HCT116 (cell line): ENCODE data around the gene CACNA2D3. TPM values are rescaled to one million over a fixed set of nuclear protein-coding genes. Genes with fewer than 3 reads are reported as not detected.

Source experiments
- ATAC-seq: fragments of 200-7000 bp; cut with Tn5 transposase; 2 replicates; pipeline ENCODE4 v1.9.1; 2020; ENCODE audit warnings: mild to moderate bottlenecking, moderate library complexity
- BruUV-seq: library from RNA; stranded (reverse); fragments of 400-500 nt; replicated peaks from 2 replicates; lab custom pipeline; 2021; lab: Mats Ljungman, UMichigan
- CTCF ChIA-PET: fragments of 300-600 bp; sonication (Branson Sonifier 250); formaldehyde crosslinking; loops from one replicate; lab custom pipeline; 2021; ENCODE audit warnings: antibody characterized with exemption; lab: Charles Lee
- POLR2A ChIA-PET: fragments of 300-600, 350-600 bp; sonication (Branson Sonifier 250); formaldehyde crosslinking; loops from one replicate; lab custom pipeline; 2021; ENCODE audit warnings: antibody characterized with exemption; lab: Charles Lee
- RAD21 ChIA-PET, 2 experiments: fragments of 300-600 bp; sonication (Branson Sonifier 250); formaldehyde crosslinking; loops; one replicate each; lab custom pipeline; 2023; ENCODE audit warnings: low total read pairs in 2 of 2; ENCODE audit not compliant: uncharacterized antibody in 2 of 2, unreplicated experiment in 2 of 2, low non-redundant PET in 1 of 2; lab: Charles Lee
- DNase-seq: peaks from one replicate; pipeline ENCODE4 v3.0.0-alpha.2; 2010; ENCODE audit warnings: low read depth, low spot score
- H2AFZ ChIP-seq: fragments of 200-600 bp; shearing (Covaris generic), sonication (generic); 2 replicates; pipeline ENCODE4 v1.6.1; 2017; ENCODE audit warnings: low read depth, mixed run types, mixed read lengths, antibody characterized with exemption, low read length; ENCODE audit not compliant: poor library complexity, severe bottlenecking
- H3K27ac ChIP-seq: 2 replicates; pipeline ENCODE4 v1.5.1; 2012; ENCODE audit warnings: low read depth, low read length
- H3K27me3 ChIP-seq: fragments of 200-600 bp; sonication (generic); 2 replicates; pipeline ENCODE4 v1.6.1; 2016; ENCODE audit warnings: mixed run types, low read length, mixed read lengths; ENCODE audit not compliant: insufficient read depth
- H3K36me3 ChIP-seq, 2 experiments: fragments of 200-500 bp in 1 of 2; fragments of 200-600 bp in 1 of 2; sonication (Bioruptor generic) in 1 of 2; sonication (generic) in 1 of 2; 2 replicates each; pipeline versions ENCODE4 v1.5.1 to v1.6.1; 2014 to 2016; ENCODE audit warnings: low read length in 2 of 2, inconsistent platforms in 1 of 2, mixed read lengths in 1 of 2, mixed run types in 1 of 2; ENCODE audit not compliant: insufficient read depth in 2 of 2, control insufficient read depth in 1 of 2
- H3K4me1 ChIP-seq, 2 experiments: fragments of 200-600 bp in 1 of 2; sonication (generic) in 1 of 2; 2 replicates each; pipeline versions ENCODE4 v1.5.1 to v1.6.1; 2012 to 2017; ENCODE audit warnings: low read length in 2 of 2, inconsistent platforms in 1 of 2, mild to moderate bottlenecking in 1 of 2, mixed read lengths in 1 of 2, mixed run types in 1 of 2, moderate library complexity in 1 of 2; ENCODE audit not compliant: insufficient read depth in 2 of 2, control insufficient read depth in 1 of 2
- H3K4me2 ChIP-seq: fragments of 200-600 bp; sonication (generic); 2 replicates; pipeline ENCODE4 v1.6.1; 2017; ENCODE audit warnings: mixed run types, low read length, mixed read lengths
- H3K4me3 ChIP-seq, 2 experiments: fragments of 200-600 bp in 1 of 2; sonication (generic) in 1 of 2; replicated peaks in 1 of 2; 2 replicates each; pipeline ENCODE4 v1.5.1; 2011 to 2016; ENCODE audit warnings: low read length in 2 of 2, control low read depth in 1 of 2, low read depth in 1 of 2, mild to moderate bottlenecking in 1 of 2, mixed read lengths in 1 of 2, mixed run types in 1 of 2
- H3K79me2 ChIP-seq: fragments of 200-600 bp; sonication (generic); 2 replicates; pipeline ENCODE4 v1.6.1; 2017; ENCODE audit warnings: mild to moderate bottlenecking, mixed run types, low read length, moderate library complexity, mixed read lengths; ENCODE audit not compliant: insufficient read depth
- H3K9ac ChIP-seq: fragments of 200-600 bp; sonication (generic); 2 replicates; pipeline ENCODE4 v1.6.1; 2016; ENCODE audit warnings: low read length, mixed read lengths
- H3K9me2 ChIP-seq: fragments of 200-600 bp; sonication (generic), shearing (Covaris generic); 2 replicates; pipeline ENCODE4 v1.6.1; 2017; ENCODE audit warnings: mixed run types, mild to moderate bottlenecking, moderate library complexity; ENCODE audit not compliant: insufficient read depth
- H3K9me3 ChIP-seq, 2 experiments: fragments of 200-500 bp in 1 of 2; fragments of 200-600 bp in 1 of 2; sonication (Bioruptor generic) in 1 of 2; sonication (generic) in 1 of 2; 2 replicates each; pipeline ENCODE4 v1.6.1; 2014 to 2017; ENCODE audit warnings: low read length in 2 of 2, mixed read lengths in 2 of 2, inconsistent platforms in 1 of 2, low read depth in 1 of 2, mild to moderate bottlenecking in 1 of 2, mixed run types in 1 of 2, moderate library complexity in 1 of 2; ENCODE audit not compliant: control insufficient read depth in 1 of 2, insufficient read depth in 1 of 2
- H4K20me1 ChIP-seq: fragments of 200-600 bp; sonication (generic), shearing (Covaris generic); 2 replicates; pipeline ENCODE4 v1.6.1; 2017; ENCODE audit warnings: mixed run types, mild to moderate bottlenecking, moderate library complexity; ENCODE audit not compliant: insufficient read depth
- CEBPB ChIP-seq: IDR thresholded peaks from 2 replicates; pipeline ENCODE4 v1.6.1; 2012; ENCODE audit warnings: low read depth
- CTCF ChIP-seq, 3 experiments: fragments of 200-600 bp in 1 of 3; sonication (generic) in 1 of 3; IDR thresholded peaks in 2 of 3; conservative IDR thresholded peaks in 1 of 3; 2 replicates each; pipeline ENCODE4 v1.5.1; 2012 to 2017; ENCODE audit warnings: low read depth in 2 of 3, low read length in 2 of 3, antibody characterized with exemption in 1 of 3, borderline replicate concordance in 1 of 3, control low read depth in 1 of 3, mild to moderate bottlenecking in 1 of 3, mixed read lengths in 1 of 3, mixed run types in 1 of 3, moderate library complexity in 1 of 3; ENCODE audit not compliant: insufficient read depth in 1 of 3
- EGR1 ChIP-seq: IDR thresholded peaks from 2 replicates; pipeline ENCODE4 v1.6.1; 2012; ENCODE audit warnings: low read depth
- ELF1 ChIP-seq: IDR thresholded peaks from 2 replicates; pipeline ENCODE4 v1.6.1; 2012; ENCODE audit warnings: low read depth, borderline replicate concordance
- FOSL1 ChIP-seq: IDR thresholded peaks from 2 replicates; pipeline ENCODE4 v1.6.1; 2012; ENCODE audit warnings: low read depth
- JUND ChIP-seq: IDR thresholded peaks from 2 replicates; pipeline ENCODE4 v1.6.1; 2012
- MAX ChIP-seq: IDR thresholded peaks from 2 replicates; pipeline ENCODE4 v1.6.1; 2012
- POLR2AphosphoS5 ChIP-seq: IDR thresholded peaks from 2 replicates; pipeline ENCODE4 v1.6.1; 2011; ENCODE audit warnings: mild to moderate bottlenecking, low read depth, low read length, moderate library complexity
- RAD21 ChIP-seq: IDR thresholded peaks from 2 replicates; pipeline ENCODE4 v1.6.1; 2012; ENCODE audit warnings: low read depth, mild to moderate bottlenecking
- REST ChIP-seq: IDR thresholded peaks from 2 replicates; pipeline ENCODE4 v1.6.1; 2012; ENCODE audit warnings: low read depth
- SIN3A ChIP-seq: IDR thresholded peaks from 2 replicates; pipeline ENCODE4 v1.6.1; 2012; ENCODE audit warnings: low read depth
- SP1 ChIP-seq: IDR thresholded peaks from 2 replicates; pipeline ENCODE4 v1.6.1; 2012; ENCODE audit warnings: low read depth
- SRF ChIP-seq: IDR thresholded peaks from 2 replicates; pipeline ENCODE4 v1.6.1; 2012; ENCODE audit warnings: low read depth
- TCF7L2 ChIP-seq: IDR thresholded peaks from 2 replicates; pipeline ENCODE4 v1.7.0; 2011; ENCODE audit warnings: borderline replicate concordance, inconsistent platforms; ENCODE audit not compliant: insufficient read depth, insufficient read length; ENCODE audit errors: extremely low read depth
- YY1 ChIP-seq: IDR thresholded peaks from 2 replicates; pipeline ENCODE4 v1.6.1; 2011; ENCODE audit warnings: low read length, low read depth, moderate library complexity, mild to moderate bottlenecking; ENCODE audit not compliant: insufficient replicate concordance; ENCODE audit errors: extremely low read depth
- ZFX ChIP-seq: fragments of 450-650 bp; IDR thresholded peaks from 2 replicates; pipeline ENCODE4 v1.6.1; 2017
- ZNF274 ChIP-seq: fragments of 200-500 bp; sonication (Bioruptor generic); IDR thresholded peaks from 2 replicates; pipeline ENCODE4 v1.6.1; 2014; ENCODE audit warnings: mild to moderate bottlenecking, low read depth, low read length, inconsistent platforms
- intact Hi-C: fragments of 100-400 bp; cut with micrococcal nuclease; formaldehyde crosslinking; loops from 2 replicates; pipeline ENCODE4 v1.10.0; 2022
- total RNA-seq: library from RNA; stranded (reverse); gene quantifications from one replicate; pipeline ENCODE4 v1.2.1, GENCODE V29; 2021; ENCODE audit not compliant: unreplicated experiment

Gene CACNA2D3
- total RNA-seq, 1 experiment from 2014 or later, result 0.20 TPM

GRCh38 chr3:54349231-54349652 lies 226.9 kb downstream of the CACNA2D3 start:
- TF ChIP-seq TCF7L2 (no peak), FOSL1 (no peak), SP1 (no peak), EGR1 (no peak), SRF (no peak), ELF1 (no peak), ZFX (no peak), JUND (no peak), MAX (no peak), YY1 (no peak), ZNF274 (no peak), POLR2AphosphoS5 (no peak), REST (no peak), SIN3A (no peak), CEBPB (no peak), CTCF (IDR thresholded peaks at IDR 0.05 in 2 of 3, conservative IDR thresholded peaks at IDR 0.05 in 1 of 3; ENCODE audit: borderline replicate concordance in 1 of 3, insufficient read depth in 1 of 3, low read depth in 2 of 3, low read length in 2 of 3) (no peak), RAD21 (no peak)
- Histone ChIP-seq H4K20me1 (no peaks in the 10 kb centered on the region), H2AFZ (no peak overlapping the region), H3K27me3 (peaks cover 5% of the 10 kb centered on the region; the same call in 1 of the 2 replicates), H3K9me2 (no peaks in the 10 kb centered on the region), H3K79me2 (no peaks in the 10 kb centered on the region), H3K4me3 (no peak overlapping the region), H3K9me3 (no peaks in the 10 kb centered on the region), H3K4me1 (no peaks in the 10 kb centered on the region), H3K4me2 (no peak overlapping the region), H3K27ac (no peak overlapping the region), H3K36me3 (no peaks in the 10 kb centered on the region), H3K9ac (no peak overlapping the region)
- ChIA-PET CTCF (no interaction called here), RAD21 (no interaction called here), POLR2A (no interaction called here)
- DNase-seq (no peak), ATAC-seq (no peak)
- no TSS peak for BruUV-seq
- intact Hi-C loops, result no loop called here
